Chondrocyte (in vitro differentiated cells): ENCODE results near the gene MALT1. TPM values are rescaled to one million over a fixed set of nuclear protein-coding genes. Genes with fewer than 3 reads are reported as not detected.
"Not testable (repeated sequence)": the region's sequence is repeated elsewhere in the genome, so short reads cannot be mapped to it uniquely, and the experiment has no call there.

ENCODE experiments used
- DNase-seq: peaks from one replicate; pipeline ENCODE4 v3.0.0; 2021; ENCODE audit warnings: mixed read lengths, low spot score
- H3K27ac Mint-ChIP-seq: one replicate; pipeline ENCODE4 v1.8.0; 2021; ENCODE audit warnings: mild to moderate bottlenecking, moderate library complexity, mixed read lengths; ENCODE audit not compliant: unreplicated experiment
- H3K27me3 Mint-ChIP-seq: 2 replicates; pipeline ENCODE4 v1.8.0; 2021; ENCODE audit warnings: low read depth, mixed read lengths
- H3K36me3 Mint-ChIP-seq: 2 replicates; pipeline ENCODE4 v1.8.0; 2021; ENCODE audit warnings: low read depth, mixed read lengths
- H3K4me1 Mint-ChIP-seq: 2 replicates; pipeline ENCODE4 v1.8.0; 2021; ENCODE audit warnings: low read depth, mild to moderate bottlenecking, mixed read lengths
- H3K4me3 Mint-ChIP-seq: one replicate; pipeline ENCODE4 v1.8.0; 2021; ENCODE audit warnings: mild to moderate bottlenecking, moderate library complexity, mixed read lengths; ENCODE audit not compliant: unreplicated experiment
- H3K9me3 Mint-ChIP-seq: 2 replicates; pipeline ENCODE4 v1.8.0; 2021; ENCODE audit warnings: low read depth, mixed read lengths
- CTCF ChIP-seq: fragments of 200-600 bp; sonication (generic); IDR thresholded peaks from 2 replicates; pipeline ENCODE4 v1.5.0; 2021; ENCODE audit warnings: antibody characterized with exemption, mild to moderate bottlenecking, moderate library complexity
- total RNA-seq: library from RNA; stranded (reverse); gene quantifications from 3 replicates; pipeline ENCODE4 v1.2.1, GENCODE V29; 2021

MALT1 gene
- total RNA-seq, 1 donor from 2014 or later: 17.4 TPM

- TF ChIP-seq CTCF: no peak
- DNase-seq: no peak
- H3K4me3 Mint-ChIP-seq: no peak overlapping the region
- H3K27me3 Mint-ChIP-seq: no peaks in the 10 kb centered on the region
- no peak overlapping the region for H3K27ac Mint-ChIP-seq
- no peaks in the 10 kb centered on the region for H3K9me3 Mint-ChIP-seq
- H3K4me1 Mint-ChIP-seq: peaks cover 4% of the 10 kb centered on the region
- peaks cover 11% of the 10 kb centered on the region for H3K36me3 Mint-ChIP-seq
These were observed 83.3 kb downstream of the MALT1 start for GRCh38 chr18:58754544-58755068.

- TF ChIP-seq CTCF: no peak
- DNase-seq: no peak
- peaks cover 3% of the 10 kb centered on the region for H3K36me3 Mint-ChIP-seq
- H3K27ac Mint-ChIP-seq: no peak overlapping the region
- no peaks in the 10 kb centered on the region for H3K9me3 Mint-ChIP-seq
- peaks cover 4% of the 10 kb centered on the region for H3K4me1 Mint-ChIP-seq
- no peak overlapping the region for H3K4me3 Mint-ChIP-seq
- H3K27me3 Mint-ChIP-seq: no peaks in the 10 kb centered on the region
These were observed 84.2 kb downstream of the MALT1 start for GRCh38 chr18:58755304-58756010.

- H3K4me3 Mint-ChIP-seq: no peak overlapping the region
- no peak for DNase-seq
- H3K27me3 Mint-ChIP-seq: no peaks in the 10 kb centered on the region
- H3K9me3 Mint-ChIP-seq: no peaks in the 10 kb centered on the region
- TF ChIP-seq CTCF: no peak
- no peak overlapping the region for H3K27ac Mint-ChIP-seq
- H3K4me1 Mint-ChIP-seq: peaks cover 4% of the 10 kb centered on the region
- no peaks in the 10 kb centered on the region for H3K36me3 Mint-ChIP-seq
These were observed 84.9 kb downstream of the MALT1 start for GRCh38 chr18:58756148-58756547.

GRCh38 chr18:58756596-58757240 is 85.5 kb downstream of the MALT1 start:
- Mint-ChIP-seq H3K36me3 (no peaks in the 10 kb centered on the region), H3K9me3 (no peaks in the 10 kb centered on the region), H3K27me3 (no peaks in the 10 kb centered on the region), H3K4me3 (no peak overlapping the region), H3K4me1 (peaks cover 4% of the 10 kb centered on the region), H3K27ac (no peak overlapping the region)
- no peak for DNase-seq
- no peak for TF ChIP-seq CTCF

- H3K9me3 Mint-ChIP-seq, H3K27ac Mint-ChIP-seq, DNase-seq, H3K4me1 Mint-ChIP-seq, H3K4me3 Mint-ChIP-seq, H3K36me3 Mint-ChIP-seq, H3K27me3 Mint-ChIP-seq: not testable (repeated sequence)
These were observed 86.1 kb downstream of the MALT1 start for GRCh38 chr18:58757351-58757750.
